Measurements from ENCODE around the gene ACAP3.
A peak's percentile ranks its signal among the peaks of the same experiment; 100 is the strongest.

ACAP3 gene

DNA sequence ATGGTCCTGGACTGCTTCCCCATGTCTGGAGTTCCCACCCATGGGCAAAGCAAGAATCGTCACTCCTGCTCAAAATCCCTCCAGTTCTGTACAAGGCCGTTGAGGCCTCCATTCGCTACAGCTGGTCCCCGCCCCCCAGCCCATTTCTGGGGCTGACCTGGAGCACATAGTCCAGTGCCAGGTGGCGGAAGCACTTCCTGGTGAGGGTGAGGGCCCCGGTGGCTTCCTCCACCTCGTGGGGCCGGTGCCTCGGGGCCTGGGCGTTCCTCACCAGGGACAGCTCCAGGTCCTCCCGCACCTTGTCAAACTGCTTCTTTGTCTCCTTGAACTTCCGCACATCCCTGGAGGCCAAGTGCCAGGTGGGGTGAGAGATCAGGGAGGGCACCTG, 7.4 kb downstream of the ACAP3 start:
- no peak for DNase-seq (ENCODE audit: low read depth)

- no peak for DNase-seq (ENCODE audit: low read depth)
Measured at GRCh38 chr1:1299686-1300351, 7.9 kb downstream of the ACAP3 start.

DNA sequence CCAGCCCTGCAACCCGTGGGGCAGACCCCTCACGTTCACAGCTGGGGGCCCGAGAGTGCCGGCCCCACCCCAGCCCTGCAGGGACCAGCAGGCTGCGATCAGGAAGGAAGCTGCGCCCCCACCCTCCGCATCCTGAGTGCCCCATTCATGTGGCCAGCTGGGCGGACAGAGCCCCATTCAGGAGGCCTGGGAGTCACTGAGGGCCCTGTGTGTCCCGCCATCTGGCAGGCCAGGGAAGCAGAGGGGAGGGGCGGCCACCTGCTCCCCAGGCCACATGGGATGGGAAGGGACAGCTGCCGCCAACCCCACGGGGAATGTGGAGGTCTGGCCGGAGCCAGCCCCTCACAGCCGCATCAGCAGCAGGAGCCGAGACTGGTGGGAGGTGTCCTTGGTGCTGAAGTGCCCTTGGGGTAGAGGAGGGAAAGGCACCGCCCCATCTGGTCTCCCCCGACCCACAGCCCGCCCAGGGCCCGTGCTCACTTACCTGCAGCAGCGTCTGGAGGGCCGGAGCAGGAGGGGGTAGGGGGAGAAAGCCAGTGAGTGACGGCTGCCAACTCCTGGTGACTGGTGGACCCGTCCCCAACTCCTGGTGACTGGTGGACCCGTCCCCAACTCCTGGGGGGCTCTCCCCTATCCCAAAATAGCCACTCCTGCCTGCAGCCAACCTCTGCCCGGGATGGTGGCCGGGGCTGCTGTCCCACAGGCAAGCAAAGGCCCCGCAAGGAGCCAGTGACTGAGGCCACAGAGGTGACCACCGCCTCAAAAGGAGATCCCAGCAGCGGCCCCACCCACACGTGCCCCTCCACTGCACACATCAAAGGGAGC, 8.7 kb downstream of the ACAP3 start:
- no peak for DNase-seq (ENCODE audit: low read depth)

- no peak for DNase-seq (ENCODE audit: low read depth)
Measured at GRCh38 chr1:1297802-1298424, 9.8 kb downstream of the ACAP3 start.

- DNase-seq (ENCODE audit: low read depth): no peak
Measured at GRCh38 chr1:1296070-1297061, 11.4 kb downstream of the ACAP3 start.

DNA sequence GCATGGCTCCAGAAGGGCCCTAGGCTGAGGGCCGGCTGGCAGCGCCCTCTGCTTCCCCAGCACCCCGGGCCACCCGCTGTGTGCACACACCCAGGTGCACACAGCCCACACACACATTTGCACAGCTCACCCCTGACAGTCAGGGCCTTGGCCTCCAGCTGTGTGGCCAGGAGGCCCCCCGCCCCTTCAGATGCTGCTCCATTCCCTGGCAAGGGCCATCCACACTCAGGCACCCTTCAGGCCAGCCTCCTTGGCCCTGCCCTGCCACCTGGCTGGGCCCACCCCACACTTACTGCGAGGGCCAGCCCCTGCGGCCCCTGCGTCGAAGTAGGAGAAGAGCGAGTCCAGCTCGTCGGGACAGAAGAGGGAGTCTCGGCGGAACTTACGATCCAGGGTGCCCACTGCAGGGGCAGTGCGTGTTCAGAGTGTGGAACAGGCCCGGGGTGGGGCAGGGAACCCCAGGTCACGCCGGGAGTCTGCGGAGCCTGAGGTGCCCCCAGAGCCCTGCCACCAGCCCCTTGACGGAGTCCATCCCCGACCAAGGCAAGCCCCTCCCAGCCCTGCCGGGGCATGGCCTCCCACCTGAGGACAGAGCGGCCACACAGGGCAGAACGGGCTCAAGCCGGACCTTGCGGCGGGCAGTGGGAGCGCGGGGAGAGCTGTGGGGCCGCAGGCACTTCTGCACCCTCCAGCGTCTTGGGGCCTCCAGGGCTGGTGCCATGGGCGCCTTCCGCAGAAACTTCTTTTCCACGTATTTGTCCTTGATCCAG, 12.4 kb downstream of the ACAP3 start:
- no peak for DNase-seq (ENCODE audit: low read depth)

- DNase-seq (ENCODE audit: low read depth): no peak
Measured at GRCh38 chr1:1294250-1294890, 13.4 kb downstream of the ACAP3 start.

DNA sequence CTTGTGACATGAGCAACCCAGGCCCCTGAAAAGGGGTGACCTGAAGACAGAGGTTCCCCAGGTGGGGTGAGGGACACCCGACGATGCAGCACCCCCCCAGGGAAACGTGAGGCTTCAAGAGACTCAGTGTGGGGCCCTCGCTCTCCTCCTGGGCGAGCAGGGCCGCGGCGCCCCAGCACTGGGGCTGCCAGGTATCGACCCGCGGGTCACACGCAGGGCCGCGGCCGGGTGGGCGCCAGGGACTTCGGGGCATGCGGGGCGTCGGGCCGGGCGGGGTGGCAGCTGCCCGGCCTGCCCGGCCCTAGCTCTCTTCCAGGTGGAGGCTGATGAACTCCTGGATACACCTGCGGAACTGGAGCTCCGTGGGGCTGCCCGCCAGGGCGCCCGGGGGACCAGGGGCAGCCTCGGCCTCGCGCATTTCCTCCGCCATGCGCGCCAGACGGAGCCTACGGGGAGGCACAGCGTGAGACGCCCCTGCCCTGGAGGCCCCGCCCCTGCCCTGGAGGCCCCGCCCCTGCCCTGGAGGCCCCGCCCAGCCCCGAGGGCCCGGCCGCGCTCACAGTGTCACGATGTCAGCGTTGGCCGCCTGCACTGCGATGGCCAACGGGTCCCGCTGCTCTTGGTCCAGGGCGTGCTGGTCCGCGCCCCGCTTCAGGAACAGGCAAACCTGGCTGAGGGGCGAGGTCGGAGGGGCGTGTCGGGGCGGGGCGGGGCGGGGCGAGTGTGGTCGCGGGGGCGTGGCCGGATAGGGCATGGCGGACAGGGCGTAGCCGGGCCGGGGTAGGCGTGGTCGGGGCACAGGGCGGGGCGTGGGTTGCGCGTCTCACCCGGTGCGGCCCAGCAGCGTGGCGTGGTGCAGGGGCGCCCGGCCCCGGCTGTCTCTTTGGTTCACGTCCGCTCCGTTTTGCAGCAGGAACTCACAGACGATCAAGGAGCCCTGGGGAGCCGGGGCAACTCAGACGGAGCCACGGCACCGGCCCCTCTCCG, 14.2 kb downstream of the ACAP3 start:
- no peak for DNase-seq (ENCODE audit: low read depth)

DNA sequence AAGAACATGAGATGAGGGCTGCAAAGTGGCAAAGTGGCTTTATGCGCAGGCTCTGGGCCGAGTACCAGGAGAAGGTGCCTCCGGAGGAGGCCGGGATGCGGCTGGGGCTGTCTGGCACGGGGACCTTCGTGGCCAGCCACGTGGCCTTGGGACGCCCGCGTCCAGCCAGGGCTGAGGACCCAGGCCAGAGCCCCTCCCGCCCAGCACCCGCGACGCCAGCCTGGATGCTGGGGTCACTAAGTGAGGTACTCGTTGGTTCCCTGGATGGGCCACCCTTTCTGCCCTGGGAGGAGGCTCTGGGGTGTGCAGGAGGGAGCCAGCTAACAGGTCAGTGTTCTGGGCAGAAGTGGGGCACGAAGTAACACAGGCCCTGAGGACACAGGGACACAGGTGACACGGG, 14.9 kb downstream of the ACAP3 start:
- DNase-seq (ENCODE audit: low read depth): no peak

DNA sequence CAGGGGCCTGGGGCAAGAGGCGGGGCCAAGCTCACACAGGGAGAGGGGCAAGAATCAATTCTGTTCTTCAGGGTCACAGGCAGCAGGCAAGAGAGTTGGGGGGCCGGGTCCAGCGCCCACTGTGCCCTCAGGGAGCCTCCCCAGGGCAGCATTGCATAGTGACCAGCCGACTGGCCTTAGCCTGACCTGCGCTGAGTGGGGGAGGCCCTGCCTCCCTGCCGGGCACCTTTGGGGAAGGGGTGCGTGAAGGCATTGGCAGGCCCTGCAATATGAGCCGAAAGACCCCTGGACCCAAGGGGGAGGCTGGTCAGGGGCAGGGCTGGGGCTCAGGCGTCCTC, 15.3 kb downstream of the ACAP3 start:
- no peak for DNase-seq (ENCODE audit: low read depth)

GRCh38 chr1:1291548-1292441, 15.9 kb downstream of the ACAP3 start:
- peak; percentile 38 for DNase-seq (ENCODE audit: low read depth)

- no peak for DNase-seq (ENCODE audit: low read depth)
Measured at GRCh38 chr1:1291023-1291528, 16.7 kb downstream of the ACAP3 start.

DNA sequence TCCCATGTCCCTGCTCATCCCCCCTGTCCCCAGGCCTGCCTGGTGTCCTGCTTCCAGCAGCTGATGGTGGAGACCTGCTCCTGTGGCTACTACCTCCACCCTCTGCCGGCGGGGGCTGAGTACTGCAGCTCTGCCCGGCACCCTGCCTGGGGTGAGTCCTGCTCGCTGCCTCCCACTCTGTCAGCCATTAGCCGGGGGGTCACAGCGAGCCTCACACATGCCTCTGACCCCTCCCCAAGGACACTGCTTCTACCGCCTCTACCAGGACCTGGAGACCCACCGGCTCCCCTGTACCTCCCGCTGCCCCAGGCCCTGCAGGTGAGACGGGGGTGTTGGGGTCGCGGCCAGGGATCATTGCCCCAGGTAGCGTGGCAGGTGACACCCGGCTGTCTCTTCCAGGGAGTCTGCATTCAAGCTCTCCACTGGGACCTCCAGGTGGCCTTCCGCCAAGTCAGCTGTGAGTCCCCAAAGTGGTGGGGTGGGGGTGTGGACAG, 17.4 kb downstream of the ACAP3 start:
- no peak for DNase-seq (ENCODE audit: low read depth)

DNA sequence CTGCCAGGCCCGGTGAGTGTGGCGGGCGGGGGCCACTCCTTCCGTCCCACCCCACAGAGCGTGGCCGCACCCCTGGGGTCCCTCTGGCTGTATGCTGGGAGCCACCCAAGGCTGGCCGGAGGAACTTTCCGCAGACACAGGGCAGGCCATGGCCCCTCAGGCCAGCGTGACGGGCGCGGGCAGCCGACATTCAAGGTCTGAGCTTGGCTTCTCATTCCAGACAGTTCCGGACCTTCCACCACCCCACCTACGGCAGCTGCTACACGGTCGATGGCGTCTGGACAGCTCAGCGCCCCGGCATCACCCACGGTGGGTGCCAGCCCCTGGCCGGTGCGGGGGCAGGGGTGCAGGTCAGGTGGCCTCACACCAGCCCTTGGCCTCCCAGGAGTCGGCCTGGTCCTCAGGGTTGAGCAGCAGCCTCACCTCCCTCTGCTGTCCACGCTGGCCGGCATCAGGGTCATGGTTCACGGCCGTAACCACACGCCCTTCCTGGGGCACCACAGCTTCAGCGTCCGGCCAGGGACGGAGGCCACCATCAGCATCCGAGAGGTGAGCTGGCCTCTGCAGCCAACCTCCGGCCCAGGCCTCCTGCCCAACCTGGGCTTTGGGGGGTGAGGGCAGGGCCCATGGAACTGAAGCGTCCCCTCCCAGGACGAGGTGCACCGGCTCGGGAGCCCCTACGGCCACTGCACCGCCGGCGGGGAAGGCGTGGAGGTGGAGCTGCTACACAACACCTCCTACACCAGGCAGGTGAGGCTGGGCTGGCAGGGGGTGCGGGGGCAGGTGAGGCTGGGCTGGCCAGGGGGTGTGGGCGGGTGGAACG, 20.2 kb downstream of the ACAP3 start:
- DNase-seq (ENCODE audit: low read depth): no peak

- DNase-seq (ENCODE audit: low read depth): no peak
Measured at GRCh38 chr1:1286313-1287261, 21.1 kb downstream of the ACAP3 start.

All from fibroblast of gingiva (primary cell).